K562 (cell line): Measurements from ENCODE around the gene GSTO2. TPM values are rescaled to one million over a fixed set of nuclear protein-coding genes. Genes with fewer than 3 reads are reported as not detected.

Source experiments
- ATAC-seq: fragments of 200-7000 bp; cut with Tn5 transposase; 3 replicates; pipeline ENCODE4 v1.9.1; 2020; ENCODE audit warnings: moderate library complexity
- BruUV-seq: library from RNA; stranded (reverse); fragments of 400-500 nt; replicated peaks from 2 replicates; lab custom pipeline; 2021; lab: Mats Ljungman, UMichigan
- CTCF ChIA-PET: fragments of 300-600 bp; formaldehyde crosslinking; extraction: SDS; loops from one replicate; lab custom pipeline; 2021; ENCODE audit warnings: low intra/inter-chr PET ratio; lab: Yijun Ruan, JAX
- POLR2A ChIA-PET: fragments of 300-600, 350-650 bp; sonication (Branson Sonifier 250); formaldehyde crosslinking; extraction: SDS; loops from one replicate; lab custom pipeline; 2021; ENCODE audit warnings: antibody characterized with exemption, inconsistent platforms; lab: Yijun Ruan, JAX
- DNase-seq, 4 experiments: peaks; one replicate each; pipeline versions ENCODE4 v3.0.0 to v3.0.0-alpha.2; 2011 to 2018; ENCODE audit warnings: low spot score in 3 of 4, mixed read lengths in 3 of 4; ENCODE audit errors: extremely low read depth in 1 of 4
- FAIRE-seq: peaks from 2 replicates; lab custom pipeline; 2011; peaks lifted over from hg19 to GRCh38; lab: Jason Lieb, UNC
- H2AFZ ChIP-seq: 2 replicates; pipeline ENCODE4 v1.6.0; 2011; ENCODE audit warnings: low read depth, low read length, control low read depth, inconsistent platforms
- H3K27ac ChIP-seq: fragments of 200-600 bp; 3 replicates; pipeline ENCODE4 v1.8.0; 2011; ENCODE audit warnings: low read depth, mild to moderate bottlenecking, control low read depth, inconsistent platforms, low read length, moderate library complexity, mixed read lengths; ENCODE audit errors: extremely low read depth
- H3K27me3 ChIP-seq, 2 experiments: fragments of 300-600 bp in 1 of 2; 2 replicates in 1 of 2; 3 replicates in 1 of 2; pipeline versions ENCODE4 v1.6.0 to v1.8.0; 2011; ENCODE audit warnings: inconsistent platforms in 2 of 2, low read length in 2 of 2, mild to moderate bottlenecking in 1 of 2, mixed read lengths in 1 of 2, moderate library complexity in 1 of 2; ENCODE audit not compliant: control insufficient read depth in 2 of 2, insufficient read depth in 2 of 2
- H3K36me3 ChIP-seq: fragments of 300-600 bp; 3 replicates; pipeline ENCODE4 v1.8.0; 2011; ENCODE audit warnings: mild to moderate bottlenecking, low read length, inconsistent platforms; ENCODE audit not compliant: control insufficient read depth, insufficient read depth
- H3K4me1 ChIP-seq, 2 experiments: fragments of 200-600 bp in 1 of 2; replicated peaks in 1 of 2; 2 replicates in 1 of 2; 3 replicates in 1 of 2; pipeline versions ENCODE4 v1.5.1 to v1.8.0; 2011; ENCODE audit warnings: inconsistent platforms in 2 of 2, low read length in 2 of 2, mild to moderate bottlenecking in 1 of 2, mixed read lengths in 1 of 2, moderate library complexity in 1 of 2; ENCODE audit not compliant: control insufficient read depth in 2 of 2, insufficient read depth in 2 of 2
- H3K4me2 ChIP-seq: 2 replicates; pipeline ENCODE4 v1.6.1; 2011; ENCODE audit warnings: low read length, control low read depth, inconsistent platforms, mixed read lengths; ENCODE audit not compliant: insufficient read depth
- H3K4me3 ChIP-seq: fragments of 200-600 bp; sonication (generic), shearing (Covaris generic); 2 replicates; pipeline ENCODE4 v1.5.1; 2016; ENCODE audit warnings: control low read depth, inconsistent platforms
- H3K79me2 ChIP-seq: fragments of 200-600 bp; 3 replicates; pipeline ENCODE4 v1.8.0; 2011; ENCODE audit warnings: low read length, inconsistent platforms; ENCODE audit not compliant: control insufficient read depth, insufficient read depth
- H3K9ac ChIP-seq, 2 experiments: 2 replicates each; pipeline versions ENCODE4 v1.6.0 to v1.6.1; 2011; ENCODE audit warnings: low read depth in 2 of 2, low read length in 2 of 2, control low read depth in 1 of 2, inconsistent platforms in 1 of 2, mild to moderate bottlenecking in 1 of 2, mixed read lengths in 1 of 2; ENCODE audit not compliant: insufficient read depth in 1 of 2
- H3K9me1 ChIP-seq: one replicate; pipeline ENCODE4 v1.6.0; 2011; ENCODE audit warnings: inconsistent platforms, mild to moderate bottlenecking, low read length, moderate library complexity; ENCODE audit not compliant: control insufficient read depth, insufficient read depth
- H3K9me3 ChIP-seq: replicated peaks from 2 replicates; pipeline ENCODE4 v1.5.1; 2011; ENCODE audit warnings: low read depth, low read length, inconsistent platforms; ENCODE audit not compliant: control insufficient read depth, insufficient read depth
- H4K20me1 ChIP-seq: replicated peaks from 2 replicates; pipeline ENCODE4 v1.6.1; 2011; ENCODE audit warnings: low read length, inconsistent platforms, mixed read lengths; ENCODE audit not compliant: control insufficient read depth, insufficient read depth
- BCOR ChIP-seq: fragments of 450-650 bp; IDR thresholded peaks from 2 replicates; pipeline ENCODE4 v1.6.1; 2016
- HEY1 ChIP-seq: fragments of 250-450 bp; sonication (Bioruptor Pico); IDR thresholded peaks from 2 replicates; pipeline ENCODE4 v1.5.0; 2020; ENCODE audit warnings: mild to moderate bottlenecking, moderate library complexity, borderline replicate concordance
- LARP7 ChIP-seq: fragments of 450-650 bp; IDR thresholded peaks from 2 replicates; pipeline ENCODE4 v1.6.1; 2016
- POLR2AphosphoS2 ChIP-seq: IDR thresholded peaks from 2 replicates; pipeline ENCODE4 v1.6.1; 2012; ENCODE audit warnings: low read length, improper control_type of control experiment
- POLR3A ChIP-seq: IDR thresholded peaks from 2 replicates; pipeline ENCODE4 v1.6.1; 2011; ENCODE audit warnings: borderline replicate concordance, mild to moderate bottlenecking, moderate library complexity; ENCODE audit not compliant: insufficient read length, insufficient read depth; ENCODE audit errors: extremely low read depth
- RBM39 ChIP-seq: fragments of 200-400 bp; formaldehyde crosslinking; optimal IDR thresholded peaks from 2 replicates; pipeline ENCODE3; 2018; ENCODE audit warnings: low read depth, low read length
- ZNF668 ChIP-seq: fragments of 250-450 bp; sonication (Bioruptor Pico); IDR thresholded peaks from 2 replicates; pipeline ENCODE4 v1.8.0; 2022; ENCODE audit warnings: mild to moderate bottlenecking, inconsistent platforms
- ZNF717 ChIP-seq: fragments of 250-450 bp; sonication (Bioruptor Pico); IDR thresholded peaks from 2 replicates; pipeline ENCODE4 v1.5.0; 2021
- whole genome bisulfite sequencing: fragments of 100-300 bp; shearing (Covaris generic); methylation state at CpG from one replicate; pipeline ENCODE4 v1.1.6; 2016; ENCODE audit warnings: low coverage, mixed read lengths; ENCODE audit not compliant: insufficient coverage; ENCODE audit errors: missing lambda C conversion rate; 5-methylcytosine and 5-hydroxymethylcytosine counted together
- in situ Hi-C: fragments of 300-500 bp; cut with MboI; formaldehyde crosslinking; loops from 4 replicates; pipeline ENCODE4 v1.15.0; 2018; ENCODE audit warnings: inconsistent platforms, mixed read lengths
- intact Hi-C: fragments of 100-400 bp; cut with micrococcal nuclease; formaldehyde crosslinking; loops from 2 replicates; pipeline ENCODE4 v1.14.2; 2022
- polyA plus RNA-seq, 8 experiments: library from polyadenylated mRNA; depleted of rRNA in 4 of 8; stranded (reverse) in 5 of 8; unstranded in 3 of 8; fragments of >200 nt; fragmentation: Nextera tagmentation in 2 of 8; fragmentation: Illumina TruSeq in 1 of 8; extraction: Ambion mirVana in 2 of 8; extraction: Trizol in 1 of 8; gene quantifications; 2 replicates each; pipeline versions ENCODE4 v1.2.1 to v1.2.3, GENCODE V29; 2011 to 2014; ENCODE audit warnings: inconsistent platforms in 1 of 8, missing spikeins in 1 of 8
- total RNA-seq, 7 experiments: library from RNA; depleted of rRNA in 6 of 7; stranded (reverse); fragments of >200 nt in 6 of 7; fragmentation: Illumina TruSeq in 2 of 7; extraction: Trizol in 2 of 7; gene quantifications; 2 replicates each; pipeline versions ENCODE4 v1.2.1 to v1.2.3, GENCODE V29; 2011 to 2021; ENCODE audit warnings: low replicate concordance in 1 of 7
- TF ChIP-seq, protein P1 (sequence below): fragments of 450-650 bp; IDR thresholded peaks from 2 replicates; pipeline ENCODE4 v1.6.1; 2016; ENCODE audit warnings: mild to moderate bottlenecking
- TF ChIP-seq, protein P2 (sequence below): fragments of 200-800 bp; sonication (Bioruptor generic); IDR thresholded peaks from 2 replicates; pipeline ENCODE4 v1.6.1; 2017; ENCODE audit warnings: missing genetic modification characterization, missing compliant biosample characterization
- TF ChIP-seq, protein P3 (sequence below): fragments of 450-650 bp; IDR thresholded peaks from 2 replicates; pipeline ENCODE4 v1.7.0; 2016; ENCODE audit warnings: borderline replicate concordance

GSTO2 gene
- total and polyA plus RNA-seq, 9 of the 15 experiments (the other 6 are each of a cell fraction or from before 2014, with no cell fraction given), result 0.18 to 1.8 (median 0.90) TPM

DNA sequence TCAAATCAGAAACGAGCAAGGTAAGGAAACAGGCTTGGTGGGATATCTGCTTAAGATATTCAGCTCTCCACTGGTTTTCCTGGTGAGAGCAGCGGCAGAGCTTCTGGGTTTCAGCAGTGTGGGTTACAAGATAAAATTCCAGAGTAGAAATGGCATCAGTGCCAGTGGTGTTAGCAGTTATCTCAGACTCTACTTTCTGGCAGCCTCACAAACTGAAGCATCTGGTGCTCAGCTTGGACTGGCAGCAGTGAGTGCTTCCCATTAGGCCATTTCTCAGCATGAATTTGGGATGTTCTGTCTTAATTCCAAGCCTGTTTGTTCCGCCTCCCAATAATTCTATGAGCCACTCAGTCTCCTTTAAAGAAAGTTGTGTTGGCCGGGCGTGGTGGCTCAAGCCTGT is 6.9 kb upstream of the GSTO2 start:
- CTCF ChIA-PET, result no interaction called here
- TF ChIP-seq, protein P1, sequence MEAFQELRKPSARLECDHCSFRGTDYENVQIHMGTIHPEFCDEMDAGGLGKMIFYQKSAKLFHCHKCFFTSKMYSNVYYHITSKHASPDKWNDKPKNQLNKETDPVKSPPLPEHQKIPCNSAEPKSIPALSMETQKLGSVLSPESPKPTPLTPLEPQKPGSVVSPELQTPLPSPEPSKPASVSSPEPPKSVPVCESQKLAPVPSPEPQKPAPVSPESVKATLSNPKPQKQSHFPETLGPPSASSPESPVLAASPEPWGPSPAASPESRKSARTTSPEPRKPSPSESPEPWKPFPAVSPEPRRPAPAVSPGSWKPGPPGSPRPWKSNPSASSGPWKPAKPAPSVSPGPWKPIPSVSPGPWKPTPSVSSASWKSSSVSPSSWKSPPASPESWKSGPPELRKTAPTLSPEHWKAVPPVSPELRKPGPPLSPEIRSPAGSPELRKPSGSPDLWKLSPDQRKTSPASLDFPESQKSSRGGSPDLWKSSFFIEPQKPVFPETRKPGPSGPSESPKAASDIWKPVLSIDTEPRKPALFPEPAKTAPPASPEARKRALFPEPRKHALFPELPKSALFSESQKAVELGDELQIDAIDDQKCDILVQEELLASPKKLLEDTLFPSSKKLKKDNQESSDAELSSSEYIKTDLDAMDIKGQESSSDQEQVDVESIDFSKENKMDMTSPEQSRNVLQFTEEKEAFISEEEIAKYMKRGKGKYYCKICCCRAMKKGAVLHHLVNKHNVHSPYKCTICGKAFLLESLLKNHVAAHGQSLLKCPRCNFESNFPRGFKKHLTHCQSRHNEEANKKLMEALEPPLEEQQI, result no peak
- no peak for TF ChIP-seq POLR3A
- Histone ChIP-seq H2AFZ (no peak overlapping the region), H3K4me2 (no peak overlapping the region), H3K79me2 (peaks cover 68% of the 10 kb centered on the region), H3K36me3 (peaks cover 100% of the 10 kb centered on the region), H3K9me1 (no peaks in the 10 kb centered on the region), H3K4me1 (peaks cover 7 to 24% of the 10 kb centered on the region in 2 experiments; a peak in 3 of 5 replicates), H3K27me3 (no peaks in the 10 kb centered on the region), H3K9me3 (no peaks in the 10 kb centered on the region), H3K4me3 (no peak overlapping the region), H4K20me1 (no peaks in the 10 kb centered on the region), H3K27ac (no peak overlapping the region; the same call in 2 of the 3 replicates), H3K9ac (no peak overlapping the region)
- DNase-seq (no peak), ATAC-seq (no peak), FAIRE-seq (no peak)
- 68% methylated on average over 5 of the region's 5 CpGs for WGBS
- POLR2A ChIA-PET, result interaction anchor here (2.1 kb wide), 1 partner anchor 12 kb away, joined by 12 read pairs; no protein-coding TSS in a partner anchor
- BruUV-seq, result no TSS peak
- in situ Hi-C loops, result no loop called here
- intact Hi-C loops, result no loop called here

DNA sequence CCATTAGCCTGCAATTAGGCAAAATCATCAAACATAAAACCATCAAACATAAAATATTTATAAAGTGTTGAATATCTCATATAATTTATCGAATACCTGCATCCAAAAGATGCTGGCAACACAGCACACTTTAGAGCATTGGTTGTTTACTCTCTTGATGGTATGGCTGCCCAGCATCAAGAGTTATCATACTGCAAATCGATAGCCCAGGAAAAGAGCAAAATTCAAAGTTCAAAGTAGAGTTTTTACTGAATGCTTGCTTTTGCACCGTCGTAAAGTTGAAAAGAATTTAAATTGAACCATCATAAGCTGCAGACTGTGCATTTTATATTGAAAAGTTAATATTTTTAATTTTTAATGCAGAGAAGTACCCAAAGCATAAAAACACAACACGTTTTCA is 4.2 kb upstream of the GSTO2 start:
- peaks cover 96% of the 10 kb centered on the region for H3K36me3 ChIP-seq
- TF ChIP-seq BCOR, result no peak
- no peak for TF ChIP-seq RBM39
- TF ChIP-seq, protein P2, sequence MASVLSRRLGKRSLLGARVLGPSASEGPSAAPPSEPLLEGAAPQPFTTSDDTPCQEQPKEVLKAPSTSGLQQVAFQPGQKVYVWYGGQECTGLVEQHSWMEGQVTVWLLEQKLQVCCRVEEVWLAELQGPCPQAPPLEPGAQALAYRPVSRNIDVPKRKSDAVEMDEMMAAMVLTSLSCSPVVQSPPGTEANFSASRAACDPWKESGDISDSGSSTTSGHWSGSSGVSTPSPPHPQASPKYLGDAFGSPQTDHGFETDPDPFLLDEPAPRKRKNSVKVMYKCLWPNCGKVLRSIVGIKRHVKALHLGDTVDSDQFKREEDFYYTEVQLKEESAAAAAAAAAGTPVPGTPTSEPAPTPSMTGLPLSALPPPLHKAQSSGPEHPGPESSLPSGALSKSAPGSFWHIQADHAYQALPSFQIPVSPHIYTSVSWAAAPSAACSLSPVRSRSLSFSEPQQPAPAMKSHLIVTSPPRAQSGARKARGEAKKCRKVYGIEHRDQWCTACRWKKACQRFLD (CRISPR knock-in tag), result no peak
- TF ChIP-seq, protein P3, sequence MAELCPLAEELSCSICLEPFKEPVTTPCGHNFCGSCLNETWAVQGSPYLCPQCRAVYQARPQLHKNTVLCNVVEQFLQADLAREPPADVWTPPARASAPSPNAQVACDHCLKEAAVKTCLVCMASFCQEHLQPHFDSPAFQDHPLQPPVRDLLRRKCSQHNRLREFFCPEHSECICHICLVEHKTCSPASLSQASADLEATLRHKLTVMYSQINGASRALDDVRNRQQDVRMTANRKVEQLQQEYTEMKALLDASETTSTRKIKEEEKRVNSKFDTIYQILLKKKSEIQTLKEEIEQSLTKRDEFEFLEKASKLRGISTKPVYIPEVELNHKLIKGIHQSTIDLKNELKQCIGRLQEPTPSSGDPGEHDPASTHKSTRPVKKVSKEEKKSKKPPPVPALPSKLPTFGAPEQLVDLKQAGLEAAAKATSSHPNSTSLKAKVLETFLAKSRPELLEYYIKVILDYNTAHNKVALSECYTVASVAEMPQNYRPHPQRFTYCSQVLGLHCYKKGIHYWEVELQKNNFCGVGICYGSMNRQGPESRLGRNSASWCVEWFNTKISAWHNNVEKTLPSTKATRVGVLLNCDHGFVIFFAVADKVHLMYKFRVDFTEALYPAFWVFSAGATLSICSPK, result no peak
- TF ChIP-seq ZNF717 (CRISPR knock-in tag), result no peak
- TF ChIP-seq POLR2AphosphoS2, result no peak
- no peak for TF ChIP-seq HEY1 (CRISPR knock-in tag)
- no peak for TF ChIP-seq ZNF668 (CRISPR knock-in tag)
- no peak for TF ChIP-seq LARP7

More for the DNA sequence above, 4.2 kb upstream of the GSTO2 start:
- ChIA-PET POLR2A (no interaction called here), CTCF (no interaction called here)
- Histone ChIP-seq H2AFZ (no peak overlapping the region), H3K4me1 (peaks cover 6 to 7% of the 10 kb centered on the region in 2 experiments; a peak in 3 of 5 replicates), H3K9me3 (no peaks in the 10 kb centered on the region; the same call in 1 of the 2 replicates), H3K4me3 (no peak overlapping the region), H4K20me1 (no peaks in the 10 kb centered on the region), H3K9me1 (no peaks in the 10 kb centered on the region), H3K27ac (no peak overlapping the region), H3K27me3 (no peaks in the 10 kb centered on the region), H3K79me2 (peaks cover 40% of the 10 kb centered on the region), H3K4me2 (no peak overlapping the region), H3K9ac (no peak overlapping the region)
- in situ Hi-C loops, result no loop called here
- ATAC-seq (no peak), FAIRE-seq (no peak), DNase-seq (no peak)
- WGBS, result 97% methylated on average over 5 of the region's 5 CpGs
- intact Hi-C loops, result no loop called here
- BruUV-seq, result no TSS peak
